NCI-H526 treated with DMSO at 0.1 percent for 48 hours (cell line): Measurements from ENCODE around the gene ZNF791.
"Not testable (repeated sequence)": the region's sequence is repeated elsewhere in the genome, so short reads cannot be mapped to it uniquely, and the experiment has no call there.

ENCODE experiments used
- DNase-seq: peaks from one replicate; lab custom pipeline; 2025; lab: John Stamatoyannopoulos, UW

ZNF791 gene

DNA sequence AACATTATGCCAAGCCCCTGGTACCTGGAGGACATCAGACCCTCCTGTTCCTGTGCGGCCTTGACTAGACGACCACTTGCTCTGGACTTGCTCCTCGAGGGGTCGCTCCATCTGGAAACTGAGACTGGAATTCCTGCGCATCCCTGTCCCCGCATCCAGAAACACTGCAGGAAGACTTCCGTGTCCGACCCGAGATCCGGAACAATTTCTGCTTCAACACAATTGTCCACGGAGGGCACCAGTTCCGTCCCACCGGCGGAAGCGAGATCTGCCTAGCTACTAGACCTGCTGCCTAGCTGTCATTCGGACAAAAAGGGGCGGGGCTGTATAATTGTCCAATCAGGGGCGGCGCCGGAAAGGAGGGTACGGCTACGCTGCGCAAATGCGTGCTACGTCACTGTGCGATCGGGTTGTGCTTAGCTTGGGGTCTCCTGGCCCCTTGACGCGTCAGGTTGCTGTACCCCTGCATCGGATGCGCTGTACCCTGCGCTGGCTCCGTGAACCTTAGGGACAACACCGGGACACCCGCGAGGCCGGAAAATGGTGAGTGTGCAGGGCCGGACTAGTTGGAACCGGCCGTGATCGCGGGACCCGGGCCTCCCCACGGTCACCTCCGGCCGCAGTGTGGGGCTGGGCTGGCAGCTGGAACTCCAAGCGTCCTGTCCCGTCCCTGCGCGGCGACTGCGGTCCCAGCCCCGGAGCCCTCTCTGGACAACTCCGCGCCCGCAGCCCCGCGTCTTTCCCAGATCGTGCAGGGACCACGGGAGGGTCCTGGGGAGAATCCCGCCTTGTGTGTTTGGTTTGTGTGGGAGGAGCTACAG is at the start of gene ZNF791, which contains the start of gene ZNF490:
Gene ZNF791, plus strand, starts transcription at position 381 of the 821 bp plus-strand sequence. Its CDS starts 160 bp downstream, at position 541.
Gene ZNF490, minus strand, starts transcription at position 274 of the 821 bp plus-strand sequence. Its CDS starts 133 bp downstream, at position 141.
- peak; percentile 90 for DNase-seq

DNA sequence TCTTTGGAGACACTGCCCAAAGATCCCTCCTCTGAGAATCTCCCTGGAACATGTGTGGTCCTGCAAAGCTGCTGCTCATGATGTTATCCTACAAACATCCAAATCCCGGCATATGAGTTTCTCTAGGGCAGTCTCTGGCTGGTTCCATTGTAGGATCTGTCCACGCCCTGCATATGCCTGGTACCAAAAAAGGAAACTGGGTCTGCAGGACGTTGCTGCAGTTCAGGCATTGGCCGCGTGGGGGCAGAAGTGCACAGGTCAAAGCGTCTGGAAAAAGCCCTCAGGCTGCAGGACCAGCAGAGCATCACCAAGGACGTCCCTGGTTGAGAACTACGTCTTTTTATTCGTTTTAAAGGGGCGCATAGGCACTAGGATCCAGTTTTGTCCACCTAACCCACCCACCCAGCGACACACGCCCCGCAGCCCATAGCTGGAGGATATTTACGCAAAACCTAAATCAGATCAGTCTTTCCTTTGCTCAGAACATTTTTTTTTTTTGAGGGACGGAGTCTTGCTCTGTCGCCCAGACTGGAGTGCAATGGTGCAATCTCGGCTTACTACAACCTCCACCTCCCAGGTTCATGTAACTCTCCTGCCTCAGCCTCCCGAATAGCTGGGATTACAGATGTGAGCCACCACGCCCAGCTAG is 46.6 kb upstream of the ZNF791 start:
- DNase-seq: peak; percentile 72

DNA sequence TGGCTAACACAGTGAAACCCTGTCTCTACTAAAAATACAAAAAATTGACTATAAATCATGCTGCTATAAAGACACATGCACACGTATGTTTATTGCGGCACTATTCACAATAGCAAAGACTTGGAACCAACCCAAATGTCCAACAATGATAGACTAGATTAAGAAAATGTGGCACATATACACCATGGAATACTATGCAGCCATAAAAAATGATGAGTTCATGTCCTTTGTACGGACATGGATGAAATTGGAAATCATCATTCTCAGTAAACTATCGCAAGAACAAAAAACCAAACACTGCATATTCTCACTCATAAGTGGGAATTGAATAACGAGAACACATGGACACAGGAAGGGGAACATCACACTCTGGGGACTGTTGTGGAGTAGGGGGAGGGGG is 44.3 kb upstream of the ZNF791 start:
- not testable (repeated sequence) for DNase-seq

DNA sequence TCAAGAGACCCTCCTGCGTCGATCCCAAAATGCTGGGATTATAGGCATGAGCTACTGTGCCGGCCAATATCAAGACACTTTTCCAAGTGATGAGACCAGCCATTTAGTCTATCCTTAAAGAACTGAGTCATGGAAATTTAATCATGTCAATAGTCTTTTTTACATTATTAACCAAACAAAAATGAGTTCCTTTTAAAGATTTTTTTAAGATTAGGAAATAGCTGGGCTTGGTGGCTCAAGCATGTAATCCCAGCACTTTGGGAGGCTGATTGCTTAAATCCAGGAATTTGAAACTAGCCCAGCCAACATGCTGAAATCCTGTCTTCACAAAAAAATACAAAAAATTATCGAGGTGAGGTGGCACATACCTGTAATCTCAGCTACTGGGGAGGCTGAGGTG is 42.8 kb upstream of the ZNF791 start:
- DNase-seq: no peak

DNA sequence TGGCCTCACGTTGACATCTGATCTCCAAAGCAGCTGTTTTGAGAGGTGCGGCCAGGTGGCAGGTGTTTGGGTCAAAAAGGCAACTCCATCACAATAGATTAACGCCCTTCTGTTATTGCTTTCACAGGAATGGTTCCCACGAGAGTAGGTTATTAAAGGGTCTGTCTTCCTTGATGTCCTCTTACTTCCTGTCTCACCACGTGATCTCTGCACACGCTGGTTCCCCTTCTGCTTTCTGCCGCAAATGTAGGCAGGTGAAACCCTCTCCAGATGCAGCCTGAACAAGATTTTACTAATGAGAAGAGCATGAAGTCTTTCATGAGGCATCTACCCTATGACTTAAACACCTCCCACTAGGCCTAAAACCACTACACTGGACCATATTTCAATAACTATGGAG is 36.7 kb upstream of the ZNF791 start:
- DNase-seq: no peak

DNA sequence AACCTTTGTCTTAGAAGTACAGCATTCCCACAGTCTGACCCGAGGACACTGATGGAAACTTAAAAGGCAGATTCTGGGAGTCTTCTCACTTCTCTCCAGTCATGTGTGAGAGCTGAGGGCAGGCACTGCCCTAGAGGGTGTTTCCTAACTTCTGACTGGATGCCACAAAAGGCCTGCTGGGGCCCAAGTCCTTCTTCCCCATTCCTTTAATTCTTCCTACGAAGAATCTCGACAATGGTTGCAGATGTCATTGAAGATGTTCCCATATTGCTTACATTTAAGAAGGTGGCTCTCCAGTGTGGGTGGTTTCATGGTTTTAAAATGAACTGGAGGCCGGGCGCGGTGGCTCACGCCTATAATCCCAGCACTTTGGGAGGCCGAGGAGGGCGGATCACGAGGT is 32.1 kb upstream of the ZNF791 start:
- no peak for DNase-seq

DNA sequence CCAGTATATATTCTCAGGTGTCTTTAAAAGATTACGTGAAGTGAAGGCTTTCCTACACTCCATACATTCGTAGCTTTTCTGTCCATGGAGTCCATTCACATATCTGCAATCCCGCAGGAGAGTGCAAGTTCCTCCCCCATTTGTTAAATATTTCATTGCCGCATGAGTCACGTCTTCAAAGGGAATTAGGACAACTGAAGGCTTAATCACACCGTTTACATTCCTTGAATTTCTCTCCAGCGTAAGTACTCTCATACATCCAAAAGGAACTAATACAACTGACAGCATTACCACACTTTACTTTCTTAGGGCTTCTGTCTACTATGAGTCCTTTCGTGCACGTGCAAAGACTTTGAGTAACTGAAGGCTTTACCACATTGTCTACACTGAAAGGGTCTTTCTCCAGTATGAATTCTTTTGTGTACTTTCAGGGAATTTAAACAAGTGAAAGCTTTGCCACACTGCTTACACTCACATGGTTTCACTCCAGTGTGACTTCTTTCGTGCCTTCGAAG is 30.5 kb upstream of the ZNF791 start:
- DNase-seq: no peak

DNA sequence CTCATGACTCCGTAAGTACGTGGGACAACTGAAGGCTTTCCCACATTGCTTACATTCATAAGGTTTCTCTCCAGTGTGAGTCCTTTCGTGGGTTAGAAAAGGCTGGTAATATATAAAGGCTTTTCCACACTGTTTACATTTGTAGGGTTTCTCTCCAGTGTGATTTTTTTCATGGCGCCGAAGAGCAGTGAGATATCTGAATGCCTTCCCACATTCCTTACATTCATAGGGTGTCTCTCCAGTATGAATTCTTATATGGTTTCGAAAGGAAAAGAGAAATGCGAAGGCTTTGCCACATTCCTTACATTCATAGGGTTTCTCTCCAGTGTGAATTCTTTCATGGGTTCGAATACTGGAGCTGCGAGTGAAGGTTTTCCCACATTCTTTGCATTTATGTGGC is 29.6 kb upstream of the ZNF791 start:
- no peak for DNase-seq

DNA sequence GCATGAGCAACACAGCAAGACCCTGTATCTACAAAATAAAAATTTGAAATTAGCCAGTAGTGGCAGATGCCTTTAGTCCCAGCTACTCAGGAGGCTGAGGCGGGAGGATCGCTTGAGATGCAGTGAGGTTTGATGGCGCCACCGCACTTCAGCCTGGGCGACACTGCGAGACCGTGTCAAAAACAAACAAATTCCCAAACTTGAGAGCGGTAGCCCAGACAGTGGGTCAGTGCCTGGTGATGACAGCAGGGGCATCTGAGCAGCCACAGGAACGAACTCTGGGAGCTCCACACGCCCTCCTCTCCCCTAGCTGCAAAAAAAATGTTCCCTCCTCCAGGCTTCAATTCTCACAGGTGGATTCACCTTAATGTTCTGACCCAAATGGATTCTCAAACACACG is 14.2 kb upstream of the ZNF791 start:
- no peak for DNase-seq

DNA sequence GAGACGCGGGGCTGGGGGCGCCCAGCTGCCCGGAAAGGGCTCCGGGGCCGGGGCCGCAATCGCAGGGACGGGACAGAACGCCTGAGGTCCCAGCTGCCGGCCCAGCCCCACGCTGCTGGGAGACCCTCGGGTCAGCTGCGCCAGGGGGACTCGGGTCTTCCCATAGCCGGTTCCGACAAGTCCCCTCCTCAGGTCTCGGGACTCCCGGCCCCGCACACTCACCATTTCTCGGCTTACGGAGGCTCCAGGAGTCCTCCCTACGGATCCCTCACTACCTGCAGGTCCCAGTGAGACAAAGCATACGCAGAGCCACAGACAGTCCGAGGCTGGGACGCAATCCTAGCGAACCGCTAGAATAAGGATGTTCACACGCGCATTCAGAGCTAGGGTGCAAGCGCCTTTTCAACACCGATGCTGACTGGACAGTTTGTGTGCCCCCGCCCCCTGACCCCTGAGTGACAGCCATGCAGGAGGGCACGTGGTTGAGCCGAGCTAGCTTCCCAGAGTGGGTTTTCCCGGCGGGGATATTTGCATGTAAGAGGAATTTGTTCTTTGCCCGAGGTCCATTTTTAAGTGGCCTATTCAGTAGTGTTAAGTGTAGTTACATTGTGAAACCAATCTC is 13.7 kb upstream of the ZNF791 start:
- no peak for DNase-seq

DNA sequence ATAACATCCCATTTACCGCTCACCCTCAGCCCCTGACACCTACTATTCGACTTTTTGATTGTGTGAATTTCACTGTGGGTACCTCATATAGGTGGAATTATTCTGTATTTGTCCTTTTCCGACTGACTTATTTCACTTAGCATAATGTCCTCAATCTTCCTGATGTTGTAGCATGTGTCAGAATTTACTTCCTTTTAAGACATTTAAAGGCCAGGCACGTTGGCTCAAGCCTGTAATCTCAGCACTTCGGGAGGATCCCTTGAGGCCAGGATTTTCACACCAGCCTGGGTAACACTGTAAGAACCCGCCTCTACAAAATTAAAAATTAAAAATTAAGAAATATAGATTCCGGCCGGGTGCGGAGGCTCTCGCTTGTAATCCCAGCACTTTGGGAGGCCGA is 13.1 kb upstream of the ZNF791 start:
- no peak for DNase-seq

DNA sequence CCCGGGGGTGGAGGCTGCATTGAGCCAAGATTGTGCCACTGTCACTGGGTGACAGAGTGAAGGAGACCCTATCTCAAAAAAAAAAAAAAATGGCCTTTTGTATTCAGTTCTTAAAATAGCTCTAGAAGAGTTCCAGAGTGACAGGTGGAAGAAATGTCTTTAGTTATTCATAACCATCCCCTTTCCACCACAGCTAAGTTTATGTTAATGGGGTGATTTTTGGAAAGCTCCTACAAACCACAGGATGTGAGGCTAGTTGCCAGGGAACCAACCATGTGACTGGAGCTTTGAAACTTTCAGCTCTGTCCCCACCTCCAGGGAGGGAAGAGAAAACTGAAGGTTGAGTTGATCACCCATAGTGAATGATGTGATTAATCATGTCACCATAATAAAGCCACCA is 7.0 kb upstream of the ZNF791 start:
- DNase-seq: no peak

DNA sequence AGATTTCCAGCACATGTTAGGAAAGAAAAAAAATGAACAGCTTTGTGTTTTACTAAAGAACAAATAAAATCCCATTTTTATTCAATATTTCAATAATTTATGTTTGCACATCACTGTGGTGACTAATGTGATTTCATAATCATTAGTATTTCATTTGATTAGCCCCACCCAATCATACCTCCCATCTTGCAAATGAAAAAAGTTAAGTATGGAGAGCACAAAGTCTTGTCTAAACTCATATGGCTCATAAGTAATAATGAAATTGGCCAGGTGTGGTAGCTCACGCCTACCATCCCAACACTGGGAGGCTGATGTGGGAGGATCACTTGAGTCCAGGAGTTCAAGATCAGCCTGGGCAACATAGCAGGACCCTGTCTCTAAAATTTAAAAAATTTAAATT is 3.9 kb upstream of the ZNF791 start:
- DNase-seq: no peak

DNA sequence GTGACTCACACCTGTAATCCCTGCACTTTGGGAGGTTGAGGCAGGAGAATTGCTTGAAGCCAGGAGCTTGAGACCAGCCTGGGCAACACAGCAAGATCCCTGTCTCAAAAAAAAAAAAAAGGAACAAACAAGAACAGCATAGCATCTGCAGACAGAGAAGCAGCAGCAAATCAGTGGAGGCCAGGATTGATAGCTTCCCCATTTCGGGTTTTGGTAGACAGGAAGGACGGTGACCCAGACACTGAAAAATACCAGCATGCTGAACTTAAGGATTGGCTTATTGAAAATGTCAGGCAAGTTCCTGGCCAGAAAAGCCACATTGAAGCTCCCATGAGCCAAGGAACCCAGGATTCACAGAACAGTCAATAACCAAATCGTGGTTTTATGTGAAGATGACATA is 3.1 kb upstream of the ZNF791 start:
- no peak for DNase-seq

DNA sequence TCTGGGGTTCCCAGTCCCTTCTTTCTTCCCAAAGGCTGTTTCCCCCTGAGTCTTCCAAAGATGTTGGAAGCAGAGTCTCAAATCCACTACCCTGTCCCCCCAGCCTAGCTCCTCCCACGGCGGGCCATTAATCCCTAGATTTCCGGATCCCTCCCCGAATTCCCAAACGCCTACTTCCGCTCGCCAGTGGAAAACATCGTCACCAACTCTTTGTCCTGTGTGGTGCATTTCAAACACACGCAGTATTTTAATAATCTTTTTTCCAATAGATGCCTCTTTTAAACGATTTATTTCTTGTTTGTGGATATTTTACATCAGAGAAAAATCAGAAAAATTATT is 610 bp downstream of the ZNF791 start:
- peak; percentile 4 for DNase-seq

DNA sequence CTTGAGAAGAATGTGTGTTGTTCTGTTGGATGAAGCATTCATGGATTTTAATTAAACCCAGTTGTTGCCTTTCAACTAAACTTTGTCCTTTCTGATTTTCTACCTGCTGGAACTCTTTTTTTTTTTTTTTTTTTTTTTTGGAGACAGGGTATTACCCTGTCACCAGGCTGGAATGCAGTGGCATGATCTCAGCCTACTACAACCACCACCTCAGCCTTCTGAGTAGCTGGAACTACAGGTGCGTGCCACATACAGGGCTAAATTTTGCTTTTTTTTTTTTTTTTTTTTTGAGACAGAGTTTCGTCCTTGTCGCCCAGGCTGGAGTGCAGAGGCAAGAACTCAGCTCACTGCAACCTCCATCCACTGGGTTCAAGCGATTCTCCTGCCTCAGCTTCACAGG is 6.9 kb downstream of the ZNF791 start:
- no peak for DNase-seq

DNA sequence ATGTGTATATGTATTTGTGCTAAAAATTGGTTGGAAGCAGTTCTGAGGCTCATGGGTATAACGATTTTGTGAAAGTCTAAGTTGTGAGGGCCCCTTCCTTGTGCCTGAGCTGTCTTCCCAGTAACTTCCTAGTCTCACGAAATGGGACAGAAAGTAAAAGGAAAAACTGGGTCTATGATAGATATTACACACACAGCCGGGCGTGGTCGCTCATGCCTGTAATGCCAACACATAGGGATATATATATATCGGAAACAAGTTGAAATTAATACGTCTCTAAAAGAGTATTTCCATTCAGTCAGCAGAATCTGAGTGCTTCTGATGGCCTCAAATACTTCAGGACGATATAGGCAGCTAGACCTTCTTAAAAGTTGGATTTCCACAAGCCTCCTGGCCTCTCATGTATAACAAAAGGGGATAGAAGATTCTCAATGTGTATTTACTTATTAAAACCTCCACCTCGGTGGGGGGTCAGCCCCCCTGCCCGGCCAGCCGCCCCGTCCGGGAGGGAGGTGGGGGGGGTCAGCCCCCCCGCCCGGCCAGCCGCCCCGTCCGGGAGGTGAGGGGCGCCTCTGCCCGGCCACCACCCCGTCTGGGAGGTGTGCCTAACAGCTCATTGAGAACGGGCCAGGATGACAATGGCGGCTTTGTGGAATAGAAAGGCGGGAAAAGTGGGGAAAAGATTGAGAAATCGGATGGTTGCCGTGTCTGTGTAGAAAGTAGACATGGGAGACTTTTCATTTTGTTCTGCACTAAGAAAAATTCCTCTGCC is 10.7 kb downstream of the ZNF791 start:
- DNase-seq: not testable (repeated sequence)

DNA sequence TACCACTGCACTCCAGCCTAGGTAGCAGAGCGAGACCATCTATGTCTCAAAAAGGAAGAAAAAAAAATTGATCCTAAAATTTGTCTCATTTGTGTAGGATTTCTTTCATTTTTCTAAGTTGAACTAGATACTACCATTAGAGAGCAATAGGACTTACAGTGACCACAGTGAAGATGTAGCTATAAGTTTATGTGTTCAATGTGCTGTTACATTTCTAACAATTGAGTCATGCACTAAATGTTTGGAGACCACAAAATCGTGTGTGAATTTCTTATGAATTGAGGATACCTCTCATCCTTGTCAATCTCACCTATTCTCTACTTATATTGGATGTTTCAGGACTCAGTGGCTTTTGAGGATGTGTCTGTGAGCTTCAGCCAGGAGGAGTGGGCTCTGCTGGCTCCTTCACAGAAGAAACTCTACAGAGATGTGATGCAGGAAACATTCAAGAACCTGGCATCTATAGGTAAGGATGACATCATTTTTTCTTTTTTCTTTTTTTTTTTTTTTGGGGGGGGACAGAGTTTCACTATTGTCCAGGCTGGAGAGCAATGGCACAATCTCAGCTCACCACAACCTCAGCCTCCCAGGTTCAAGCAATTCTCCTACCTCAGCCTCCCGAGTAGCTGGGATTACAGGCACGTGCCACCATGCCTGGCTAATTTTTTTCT is 12.8 kb downstream of the ZNF791 start:
- DNase-seq: no peak

DNA sequence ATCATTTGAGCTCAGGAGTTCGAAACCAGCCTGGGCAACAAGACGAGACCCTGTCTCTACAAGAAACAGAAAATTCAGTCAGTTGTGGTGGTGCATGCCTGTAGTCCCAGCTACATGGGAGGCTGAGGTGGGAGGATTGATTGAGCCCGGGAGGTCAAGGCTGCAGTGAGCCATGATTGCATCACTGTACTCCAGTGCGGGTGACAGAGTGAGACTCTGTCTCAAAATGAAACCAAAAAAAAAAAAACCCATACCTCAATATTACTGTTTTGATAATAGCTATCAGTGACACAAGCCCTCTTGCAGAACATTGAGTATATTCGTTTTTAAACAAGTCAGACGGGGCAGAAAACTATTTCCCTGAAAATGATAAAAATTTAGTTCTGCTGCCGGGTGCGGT is 16.2 kb downstream of the ZNF791 start:
- DNase-seq: no peak

DNA sequence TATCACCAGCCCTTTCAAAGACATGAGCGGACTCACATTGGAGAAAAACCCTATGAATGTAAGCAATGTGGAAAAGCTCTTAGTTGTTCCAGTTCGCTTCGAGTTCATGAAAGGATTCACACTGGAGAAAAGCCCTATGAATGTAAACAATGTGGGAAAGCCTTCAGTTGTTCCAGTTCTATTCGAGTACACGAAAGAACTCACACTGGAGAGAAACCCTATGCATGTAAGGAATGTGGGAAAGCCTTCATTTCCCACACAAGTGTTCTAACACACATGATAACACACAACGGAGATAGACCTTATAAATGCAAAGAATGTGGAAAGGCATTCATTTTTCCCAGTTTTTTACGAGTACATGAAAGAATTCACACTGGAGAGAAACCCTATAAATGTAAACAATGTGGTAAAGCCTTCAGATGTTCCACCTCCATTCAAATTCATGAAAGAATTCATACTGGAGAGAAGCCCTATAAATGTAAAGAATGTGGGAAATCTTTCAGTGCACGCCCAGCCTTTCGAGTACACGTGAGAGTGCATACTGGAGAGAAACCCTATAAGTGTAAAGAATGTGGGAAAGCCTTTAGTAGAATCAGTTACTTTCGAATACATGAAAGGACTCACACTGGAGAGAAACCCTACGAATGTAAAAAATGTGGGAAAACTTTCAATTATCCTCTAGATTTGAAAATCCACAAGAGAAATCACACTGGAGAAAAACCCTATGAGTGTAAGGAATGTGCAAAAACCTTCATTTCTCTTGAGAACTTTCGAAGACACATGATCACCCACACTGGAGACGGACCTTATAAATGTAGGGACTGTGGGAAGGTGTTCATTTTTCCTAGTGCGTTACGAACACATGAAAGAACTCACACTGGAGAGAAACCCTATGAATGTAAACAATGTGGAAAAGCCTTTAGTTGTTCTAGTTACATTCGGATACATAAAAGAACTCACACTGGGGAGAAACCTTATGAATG is 17.6 kb downstream of the ZNF791 start:
- no peak for DNase-seq
